Testis (tissue), 3 donors: Measurements from ENCODE around the gene KIF26B. TPM values are rescaled to one million over a fixed set of nuclear protein-coding genes. Genes with fewer than 3 reads are reported as not detected.

Source experiments
- DNase-seq: peaks from one replicate; pipeline ENCODE4 v3.0.0-alpha.2; 2019
- H3K27ac ChIP-seq, 2 donors: fragments of 200-600 bp; sonication (generic); one replicate each; pipeline ENCODE4 v1.5.1; 2019
- H3K27me3 ChIP-seq: fragments of 200-600 bp; sonication (generic); one replicate; pipeline ENCODE4 v1.5.1; 2019
- H3K36me3 ChIP-seq: fragments of 200-600 bp; sonication (generic); one replicate; pipeline ENCODE4 v1.5.1; 2017; ENCODE audit warnings: low read depth; ENCODE audit errors: missing control alignments
- H3K4me1 ChIP-seq: fragments of 200-600 bp; sonication (generic); one replicate; pipeline ENCODE4 v1.5.1; 2019
- H3K4me3 ChIP-seq, 2 donors: fragments of 200-600 bp; sonication (generic); one replicate each; pipeline ENCODE4 v1.5.1; 2017 to 2019
- H3K9me3 ChIP-seq: fragments of 200-600 bp; sonication (generic); one replicate; pipeline ENCODE4 v1.5.1; 2017
- POLR2A ChIP-seq: fragments of 450-650 bp; IDR thresholded peaks from one replicate; pipeline ENCODE4 v1.6.1; 2017; ENCODE audit warnings: antibody characterized with exemption, mild to moderate bottlenecking, moderate library complexity
- WGBS, 2 donors: methylation state at CpG; one replicate each; pipeline ENCODE4 v1.1.5; 2018; 5-methylcytosine and 5-hydroxymethylcytosine counted together
- intact Hi-C: fragments of 100-400 bp; cut with DNase I; formaldehyde crosslinking; loops from one replicate; pipeline ENCODE4 v1.15.1; 2023; ENCODE audit warnings: low total_unique reads
- polyA plus RNA-seq: library from polyadenylated mRNA; stranded (reverse); fragments of 350-450 nt; fragmentation: Illumina TruSeq; extraction: RNeasy Lipid Tissue Mini Kit (QIAGEN cat#74804); gene quantifications from one replicate; pipeline ENCODE4 v1.2.3, GENCODE V29; 2014; ENCODE audit warnings: low read depth, low replicate concordance; ENCODE audit not compliant: insufficient read depth
- total RNA-seq, 2 donors: library from RNA; depleted of rRNA; stranded (reverse); fragments of >200 nt; gene quantifications; one replicate each; pipeline ENCODE4 v1.2.3, GENCODE V29; 2016
- TF ChIP-seq, protein P1 (sequence below), 3 experiments: fragments of 450-650 bp in 2 of 3; fragments of 200-600 bp in 1 of 3; sonication (generic) in 1 of 3; IDR thresholded peaks; one replicate each; pipeline ENCODE4 v1.5.1; 2016 to 2019; ENCODE audit warnings: antibody characterized with exemption in 3 of 3, mild to moderate bottlenecking in 2 of 3, moderate library complexity in 1 of 3

KIF26B gene
- total and polyA plus RNA-seq, 3 donors from 2014 or later, result 3.0 to 4.8 (median 3.1) TPM

GRCh38 chr1:245582026-245582425 is 427.2 kb downstream of the KIF26B start:
- Histone ChIP-seq H3K36me3 (no peaks in the 10 kb centered on the region), H3K9me3 (no peaks in the 10 kb centered on the region), H3K27me3 (no peaks in the 10 kb centered on the region), H3K4me1 (no peaks in the 10 kb centered on the region), H3K27ac (no peak overlapping the region), H3K4me3 (no peak overlapping the region)
- TF ChIP-seq, protein P1, sequence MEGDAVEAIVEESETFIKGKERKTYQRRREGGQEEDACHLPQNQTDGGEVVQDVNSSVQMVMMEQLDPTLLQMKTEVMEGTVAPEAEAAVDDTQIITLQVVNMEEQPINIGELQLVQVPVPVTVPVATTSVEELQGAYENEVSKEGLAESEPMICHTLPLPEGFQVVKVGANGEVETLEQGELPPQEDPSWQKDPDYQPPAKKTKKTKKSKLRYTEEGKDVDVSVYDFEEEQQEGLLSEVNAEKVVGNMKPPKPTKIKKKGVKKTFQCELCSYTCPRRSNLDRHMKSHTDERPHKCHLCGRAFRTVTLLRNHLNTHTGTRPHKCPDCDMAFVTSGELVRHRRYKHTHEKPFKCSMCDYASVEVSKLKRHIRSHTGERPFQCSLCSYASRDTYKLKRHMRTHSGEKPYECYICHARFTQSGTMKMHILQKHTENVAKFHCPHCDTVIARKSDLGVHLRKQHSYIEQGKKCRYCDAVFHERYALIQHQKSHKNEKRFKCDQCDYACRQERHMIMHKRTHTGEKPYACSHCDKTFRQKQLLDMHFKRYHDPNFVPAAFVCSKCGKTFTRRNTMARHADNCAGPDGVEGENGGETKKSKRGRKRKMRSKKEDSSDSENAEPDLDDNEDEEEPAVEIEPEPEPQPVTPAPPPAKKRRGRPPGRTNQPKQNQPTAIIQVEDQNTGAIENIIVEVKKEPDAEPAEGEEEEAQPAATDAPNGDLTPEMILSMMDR (IDR thresholded peaks at IDR 0.05), result no peak
- no peak for TF ChIP-seq POLR2A
- WGBS, 2 donors, result 51 to 63% methylated on average over 7 of the region's 7 CpGs
- no peak for DNase-seq
- intact Hi-C loops, result no loop called here

DNA sequence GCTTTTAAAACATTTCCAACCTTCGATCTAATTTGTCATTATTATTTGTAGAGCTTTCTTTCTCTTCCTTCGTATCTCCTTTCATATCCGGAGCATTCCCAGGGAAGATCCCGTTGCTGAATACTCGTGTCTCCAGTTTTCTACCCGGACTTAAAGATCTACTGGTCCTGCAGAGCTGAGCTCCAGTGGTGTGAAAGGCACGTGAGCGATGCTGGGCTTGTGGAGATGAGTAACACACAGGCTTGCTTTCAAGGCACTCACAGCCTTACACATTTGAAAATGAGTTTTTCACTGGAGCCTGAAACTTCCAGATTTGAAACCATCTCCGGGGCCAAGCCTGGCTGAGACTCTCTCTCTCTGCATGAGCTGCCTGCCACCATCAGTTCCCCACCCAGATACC is 428.3 kb downstream of the KIF26B start:
- TF ChIP-seq, protein P1 (IDR thresholded peaks at IDR 0.05), result no peak
- TF ChIP-seq POLR2A, result no peak
- H3K9me3 ChIP-seq, result no peaks in the 10 kb centered on the region
- WGBS, 2 donors, result 83 to 86% methylated on average over 9 of the region's 9 CpGs
- H3K4me1 ChIP-seq, result no peaks in the 10 kb centered on the region
- H3K27ac ChIP-seq, result no peak overlapping the region
- no peaks in the 10 kb centered on the region for H3K36me3 ChIP-seq
- DNase-seq, result no peak
- H3K27me3 ChIP-seq, result no peaks in the 10 kb centered on the region
- intact Hi-C loops, result no loop called here
- H3K4me3 ChIP-seq, result no peak overlapping the region

- DNase-seq, result no peak
- Histone ChIP-seq H3K36me3 (no peaks in the 10 kb centered on the region), H3K27ac (no peak overlapping the region), H3K9me3 (no peaks in the 10 kb centered on the region), H3K4me3 (no peak overlapping the region), H3K27me3 (no peaks in the 10 kb centered on the region), H3K4me1 (no peaks in the 10 kb centered on the region)
- intact Hi-C loops, result no loop called here
- no peak for TF ChIP-seq POLR2A
- TF ChIP-seq, protein P1 (IDR thresholded peaks at IDR 0.05), result no peak
- WGBS, 2 donors, result 86 to 90% methylated on average over 15 of the region's 15 CpGs
Observed at GRCh38 chr1:245583575-245584330, 429.0 kb downstream of the KIF26B start.

- H3K4me3 ChIP-seq, result no peak overlapping the region
- H3K27ac ChIP-seq, result no peak overlapping the region
- no peaks in the 10 kb centered on the region for H3K36me3 ChIP-seq
- no peaks in the 10 kb centered on the region for H3K4me1 ChIP-seq
- H3K9me3 ChIP-seq, result no peaks in the 10 kb centered on the region
- WGBS, 2 donors, result 60 to 63% methylated on average over 11 of the region's 11 CpGs
- no peak for TF ChIP-seq POLR2A
- TF ChIP-seq, protein P1 (IDR thresholded peaks at IDR 0.05), result no peak
- intact Hi-C loops, result no loop called here
- H3K27me3 ChIP-seq, result no peaks in the 10 kb centered on the region
- DNase-seq, result no peak
Observed at GRCh38 chr1:245585252-245585959, 430.6 kb downstream of the KIF26B start.
